Measurements from ENCODE around the gene ADAMTS12. TPM values are rescaled to one million over a fixed set of nuclear protein-coding genes. Genes with fewer than 3 reads are reported as not detected.

ADAMTS12 gene
- polyA plus RNA-seq, 6 donors from 2014 or later: not detected

- Mint-ChIP-seq H3K27ac (no peak overlapping the region), H3K36me3 (no peaks in the 10 kb centered on the region), H3K9me3 (no peaks in the 10 kb centered on the region), H3K4me3 (no peak overlapping the region), H3K27me3 (peaks cover 0 to 9% (median 5%) of the 10 kb centered on the region in 3 donors), H3K4me1 (peaks cover 0 to 6% (median 0%) of the 10 kb centered on the region in 3 donors)
- ATAC-seq (ENCODE audit: low read depth in 2 of 2) (no peak), DNase-seq (no peak)
Observed at GRCh38 chr5:33852837-33853236, 39.0 kb downstream of the ADAMTS12 start.

GRCh38 chr5:33852319-33852718, 39.5 kb downstream of the ADAMTS12 start:
- no peaks in the 10 kb centered on the region for H3K36me3 Mint-ChIP-seq
- H3K9me3 Mint-ChIP-seq: no peaks in the 10 kb centered on the region
- peaks cover 0 to 6% (median 0%) of the 10 kb centered on the region in 3 donors for H3K4me1 Mint-ChIP-seq
- H3K4me3 Mint-ChIP-seq: no peak overlapping the region
- no peak overlapping the region for H3K27ac Mint-ChIP-seq
- no peak for DNase-seq
- no peak for ATAC-seq (ENCODE audit: low read depth in 2 of 2)
- peaks cover 0 to 9% (median 5%) of the 10 kb centered on the region in 3 donors for H3K27me3 Mint-ChIP-seq

- Mint-ChIP-seq H3K4me3 (no peak overlapping the region), H3K27me3 (peaks cover 0 to 9% (median 5%) of the 10 kb centered on the region in 3 donors), H3K36me3 (no peaks in the 10 kb centered on the region), H3K4me1 (peaks cover 0 to 6% (median 0%) of the 10 kb centered on the region in 3 donors), H3K27ac (no peak overlapping the region), H3K9me3 (peaks cover 0 to 2% (median 0%) of the 10 kb centered on the region in 7 donors)
- ATAC-seq (ENCODE audit: low read depth in 2 of 2) (peak in 1 of 2 donors; percentile 52), DNase-seq (no peak)
Observed at GRCh38 chr5:33850100-33850594, 41.6 kb downstream of the ADAMTS12 start.

- Mint-ChIP-seq H3K27ac (no peak overlapping the region), H3K27me3 (peaks cover 0 to 9% (median 5%) of the 10 kb centered on the region in 3 donors), H3K4me1 (peaks cover 0 to 6% (median 0%) of the 10 kb centered on the region in 3 donors), H3K9me3 (peaks cover 0 to 13% (median 8%) of the 10 kb centered on the region in 7 donors), H3K4me3 (no peak overlapping the region), H3K36me3 (no peaks in the 10 kb centered on the region)
- DNase-seq: no peak
- ATAC-seq (ENCODE audit: low read depth in 2 of 2): no peak
Observed at GRCh38 chr5:33848554-33848953, 43.2 kb downstream of the ADAMTS12 start.

- Mint-ChIP-seq H3K36me3 (no peaks in the 10 kb centered on the region), H3K27ac (no peak overlapping the region), H3K27me3 (peaks cover 0 to 4% (median 3%) of the 10 kb centered on the region in 3 donors), H3K4me1 (peaks cover 0 to 6% (median 0%) of the 10 kb centered on the region in 3 donors), H3K4me3 (no peak overlapping the region), H3K9me3 (peaks cover 3 to 18% (median 11%) of the 10 kb centered on the region in 7 donors)
- ATAC-seq (ENCODE audit: low read depth in 2 of 2) (no peak), DNase-seq (no peak)
Observed at GRCh38 chr5:33846851-33847250, 44.9 kb downstream of the ADAMTS12 start.

- Mint-ChIP-seq H3K9me3 (peaks cover 3 to 20% (median 11%) of the 10 kb centered on the region in 7 donors), H3K4me3 (no peak overlapping the region), H3K4me1 (no peaks in the 10 kb centered on the region), H3K36me3 (no peaks in the 10 kb centered on the region), H3K27me3 (no peaks in the 10 kb centered on the region), H3K27ac (no peak overlapping the region)
- no peak for DNase-seq
- ATAC-seq (ENCODE audit: low read depth in 2 of 2): no peak
Observed at GRCh38 chr5:33843579-33843978, 48.2 kb downstream of the ADAMTS12 start.

- Mint-ChIP-seq H3K36me3 (no peaks in the 10 kb centered on the region), H3K27ac (no peak overlapping the region), H3K4me3 (no peak overlapping the region), H3K4me1 (no peaks in the 10 kb centered on the region), H3K27me3 (no peaks in the 10 kb centered on the region), H3K9me3 (peaks cover 3 to 20% (median 14%) of the 10 kb centered on the region in 7 donors)
- ATAC-seq (ENCODE audit: low read depth in 2 of 2): no peak
- DNase-seq: no peak
Observed at GRCh38 chr5:33842456-33842855, 49.3 kb downstream of the ADAMTS12 start.

GRCh38 chr5:33841891-33842290, 49.9 kb downstream of the ADAMTS12 start:
- no peaks in the 10 kb centered on the region for H3K4me1 Mint-ChIP-seq
- DNase-seq: no peak
- H3K36me3 Mint-ChIP-seq: no peaks in the 10 kb centered on the region
- H3K27ac Mint-ChIP-seq: peak overlapping the region in 1 of 6 donors; percentile 3
- no peak for ATAC-seq (ENCODE audit: low read depth in 2 of 2)
- no peaks in the 10 kb centered on the region for H3K27me3 Mint-ChIP-seq
- no peak overlapping the region for H3K4me3 Mint-ChIP-seq
- peaks cover 3 to 20% (median 14%) of the 10 kb centered on the region in 7 donors for H3K9me3 Mint-ChIP-seq

GRCh38 chr5:33840927-33841547, 50.8 kb downstream of the ADAMTS12 start:
- DNase-seq (no peak), ATAC-seq (ENCODE audit: low read depth in 2 of 2) (no peak)
- no peaks in the 10 kb centered on the region for H3K36me3 Mint-ChIP-seq
- no peaks in the 10 kb centered on the region for H3K4me1 Mint-ChIP-seq
- H3K27ac Mint-ChIP-seq: no peak overlapping the region
- H3K9me3 Mint-ChIP-seq: peaks cover 3 to 20% (median 13%) of the 10 kb centered on the region in 7 donors
- H3K27me3 Mint-ChIP-seq: peaks cover 0 to 2% (median 0%) of the 10 kb centered on the region in 3 donors
- H3K4me3 Mint-ChIP-seq: peak overlapping the region in 1 of 8 donors; percentile 69

- Mint-ChIP-seq H3K27ac (no peak overlapping the region), H3K4me3 (no peak overlapping the region), H3K27me3 (peaks cover 0 to 8% (median 0%) of the 10 kb centered on the region in 3 donors), H3K4me1 (no peaks in the 10 kb centered on the region), H3K36me3 (no peaks in the 10 kb centered on the region), H3K9me3 (peaks cover 0 to 4% (median 0%) of the 10 kb centered on the region in 7 donors)
- ATAC-seq (ENCODE audit: low read depth in 2 of 2): no peak
- DNase-seq: no peak
Observed at GRCh38 chr5:33837301-33837700, 54.5 kb downstream of the ADAMTS12 start.

- Mint-ChIP-seq H3K9me3 (peaks cover 0 to 3% (median 0%) of the 10 kb centered on the region in 7 donors), H3K27me3 (peaks cover 0 to 8% (median 0%) of the 10 kb centered on the region in 3 donors), H3K36me3 (no peaks in the 10 kb centered on the region), H3K4me1 (no peaks in the 10 kb centered on the region), H3K27ac (no peak overlapping the region), H3K4me3 (no peak overlapping the region)
- DNase-seq (no peak), ATAC-seq (ENCODE audit: low read depth in 2 of 2) (no peak)
Observed at GRCh38 chr5:33834334-33834733, 57.5 kb downstream of the ADAMTS12 start.

GRCh38 chr5:33833237-33833575, 58.6 kb downstream of the ADAMTS12 start:
- ATAC-seq (ENCODE audit: low read depth in 2 of 2): no peak
- no peak overlapping the region for H3K27ac Mint-ChIP-seq

GRCh38 chr5:33832404-33833236, 59.2 kb downstream of the ADAMTS12 start:
- Mint-ChIP-seq H3K27ac (no peak overlapping the region), H3K4me1 (no peaks in the 10 kb centered on the region), H3K9me3 (no peaks in the 10 kb centered on the region), H3K4me3 (no peak overlapping the region), H3K27me3 (peaks cover 0 to 8% (median 0%) of the 10 kb centered on the region in 3 donors), H3K36me3 (no peaks in the 10 kb centered on the region)
- no peak for DNase-seq
- ATAC-seq (ENCODE audit: low read depth in 2 of 2): no peak

More at GRCh38 chr5:33833237-33833575, 58.6 kb downstream of the ADAMTS12 start:
- Mint-ChIP-seq H3K9me3 (no peaks in the 10 kb centered on the region), H3K27me3 (peaks cover 0 to 8% (median 0%) of the 10 kb centered on the region in 3 donors), H3K36me3 (no peaks in the 10 kb centered on the region), H3K4me1 (no peaks in the 10 kb centered on the region), H3K4me3 (no peak overlapping the region)
- no peak for DNase-seq
